Vagina (tissue), 2 donors: ENCODE measurements around the gene TWF2. TPM values are rescaled to one million over a fixed set of nuclear protein-coding genes. Genes with fewer than 3 reads are reported as not detected.

ENCODE experiments used
- DNase-seq, 2 donors: peaks; one replicate each; pipeline ENCODE4 v3.0.0-alpha.2; 2017; ENCODE audit errors: extremely low spot score in 2 of 2
- H3K27ac ChIP-seq: fragments of 200-600 bp; sonication (generic); one replicate; pipeline ENCODE4 v1.5.1; 2019
- H3K27me3 ChIP-seq: fragments of 200-600 bp; sonication (generic); one replicate; pipeline ENCODE4 v1.5.1; 2019
- H3K36me3 ChIP-seq, 2 donors: fragments of 200-600 bp; sonication (generic); one replicate each; pipeline ENCODE4 v1.5.1; 2017 to 2019
- H3K4me1 ChIP-seq: fragments of 200-600 bp; sonication (generic); one replicate; pipeline ENCODE4 v1.5.1; 2019
- H3K4me3 ChIP-seq, 2 donors: fragments of 200-600 bp; sonication (generic); 1 replicate in 1 of 2; 2 replicates in 1 of 2; pipeline ENCODE4 v1.5.1; 2016 to 2019
- H3K9me3 ChIP-seq: fragments of 200-600 bp; sonication (generic); one replicate; pipeline ENCODE4 v1.5.1; 2019
- POLR2A ChIP-seq, 2 donors: fragments of 450-650 bp; IDR thresholded peaks; one replicate each; pipeline ENCODE4 v1.6.1; 2017; ENCODE audit warnings: antibody characterized with exemption in 2 of 2, mild to moderate bottlenecking in 2 of 2, moderate library complexity in 2 of 2
- POLR2AphosphoS5 ChIP-seq, 2 donors: sonication (generic); formaldehyde crosslinking; IDR thresholded peaks; one replicate each; pipeline ENCODE4 v1.9.0; 2017; ENCODE audit warnings: antibody characterized with exemption in 2 of 2, mild to moderate bottlenecking in 2 of 2, low read depth in 1 of 2; ENCODE audit not compliant: insufficient read depth in 1 of 2
- intact Hi-C: fragments of 100-400 bp; cut with DNase I; formaldehyde crosslinking; loops from one replicate; pipeline ENCODE4 v1.15.1; 2023
- total RNA-seq: library from RNA; depleted of rRNA; stranded (reverse); fragments of >200 nt; gene quantifications from one replicate; pipeline ENCODE4 v1.2.3, GENCODE V29; 2016
- TF ChIP-seq, protein P1 (sequence below), 3 experiments: fragments of 450-650 bp in 2 of 3; fragments of 200-600 bp in 1 of 3; sonication (generic) in 1 of 3; IDR thresholded peaks; one replicate each; pipeline ENCODE4 v1.5.1; 2017 to 2019; ENCODE audit warnings: antibody characterized with exemption in 3 of 3, mild to moderate bottlenecking in 2 of 3, moderate library complexity in 2 of 3

The TWF2 gene
- total RNA-seq, 1 donor from 2014 or later = 93.8 TPM

DNA sequence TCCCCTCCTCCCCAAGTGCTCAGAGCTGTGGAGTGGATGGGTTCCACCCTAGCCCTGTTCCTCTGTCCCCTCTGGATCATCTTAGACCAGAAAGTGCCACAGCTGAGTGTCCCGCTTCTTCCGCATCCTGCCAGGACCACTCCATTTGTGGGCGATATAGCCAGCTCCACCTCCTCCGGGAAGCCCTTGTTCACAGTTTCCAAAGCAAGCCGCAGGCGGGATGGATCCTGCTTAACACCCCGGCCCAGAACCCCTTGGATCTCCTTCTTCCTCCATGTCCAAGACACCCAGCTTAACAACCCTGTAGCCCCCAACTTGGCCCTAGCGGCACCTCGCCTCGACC is 41.5 kb downstream of the TWF2 start:
- H3K27ac ChIP-seq = peak overlapping the region; percentile 80
- peak overlapping the region; percentile 91 to 95 for H3K4me3 ChIP-seq
- H3K36me3 ChIP-seq = peaks cover 0 to 14% of the 10 kb centered on the region in 2 donors
- intact Hi-C loops = no loop called here
- H3K27me3 ChIP-seq = no peaks in the 10 kb centered on the region
- peaks cover 54% of the 10 kb centered on the region for H3K4me1 ChIP-seq
- no peak for TF ChIP-seq POLR2A (IDR thresholded peaks at IDR 0.05)
- no peak for TF ChIP-seq POLR2AphosphoS5 (IDR thresholded peaks at IDR 0.05; ENCODE audit: insufficient read depth in 1 of 2, low read depth in 1 of 2)
- TF ChIP-seq, protein P1, sequence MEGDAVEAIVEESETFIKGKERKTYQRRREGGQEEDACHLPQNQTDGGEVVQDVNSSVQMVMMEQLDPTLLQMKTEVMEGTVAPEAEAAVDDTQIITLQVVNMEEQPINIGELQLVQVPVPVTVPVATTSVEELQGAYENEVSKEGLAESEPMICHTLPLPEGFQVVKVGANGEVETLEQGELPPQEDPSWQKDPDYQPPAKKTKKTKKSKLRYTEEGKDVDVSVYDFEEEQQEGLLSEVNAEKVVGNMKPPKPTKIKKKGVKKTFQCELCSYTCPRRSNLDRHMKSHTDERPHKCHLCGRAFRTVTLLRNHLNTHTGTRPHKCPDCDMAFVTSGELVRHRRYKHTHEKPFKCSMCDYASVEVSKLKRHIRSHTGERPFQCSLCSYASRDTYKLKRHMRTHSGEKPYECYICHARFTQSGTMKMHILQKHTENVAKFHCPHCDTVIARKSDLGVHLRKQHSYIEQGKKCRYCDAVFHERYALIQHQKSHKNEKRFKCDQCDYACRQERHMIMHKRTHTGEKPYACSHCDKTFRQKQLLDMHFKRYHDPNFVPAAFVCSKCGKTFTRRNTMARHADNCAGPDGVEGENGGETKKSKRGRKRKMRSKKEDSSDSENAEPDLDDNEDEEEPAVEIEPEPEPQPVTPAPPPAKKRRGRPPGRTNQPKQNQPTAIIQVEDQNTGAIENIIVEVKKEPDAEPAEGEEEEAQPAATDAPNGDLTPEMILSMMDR (IDR thresholded peaks at IDR 0.05) = no peak
- DNase-seq = no peak
- H3K9me3 ChIP-seq = no peaks in the 10 kb centered on the region

DNA sequence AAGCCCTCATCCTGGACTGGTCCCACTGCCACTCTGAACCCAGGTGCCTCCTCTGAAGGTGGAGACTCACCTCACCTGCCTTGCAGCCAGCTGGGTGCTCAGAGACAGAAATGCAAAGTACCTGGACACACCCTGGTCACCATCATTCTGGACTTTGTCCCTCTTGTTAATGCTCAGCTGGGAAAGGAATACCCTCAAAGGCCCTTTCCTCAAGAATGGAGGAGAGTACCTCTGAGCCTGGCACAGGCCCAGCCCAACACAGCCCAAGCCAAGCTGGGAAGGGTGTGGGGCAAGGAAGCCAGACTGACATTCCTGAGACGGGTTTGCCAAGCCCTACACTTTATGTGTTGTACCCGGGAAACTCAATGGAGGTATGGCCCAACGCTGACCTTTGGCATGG is 42.0 kb downstream of the TWF2 start:
- no peak for DNase-seq
- Histone ChIP-seq H3K4me1 (peaks cover 54% of the 10 kb centered on the region), H3K27ac (peak overlapping the region; percentile 80), H3K4me3 (no peak overlapping the region), H3K27me3 (no peaks in the 10 kb centered on the region), H3K9me3 (no peaks in the 10 kb centered on the region), H3K36me3 (peaks cover 0 to 10% of the 10 kb centered on the region in 2 donors)
- intact Hi-C loops = no loop called here
- TF ChIP-seq, protein P1 (IDR thresholded peaks at IDR 0.05) = no peak
- no peak for TF ChIP-seq POLR2AphosphoS5 (IDR thresholded peaks at IDR 0.05; ENCODE audit: insufficient read depth in 1 of 2, low read depth in 1 of 2)
- TF ChIP-seq POLR2A (IDR thresholded peaks at IDR 0.05) = no peak

DNA sequence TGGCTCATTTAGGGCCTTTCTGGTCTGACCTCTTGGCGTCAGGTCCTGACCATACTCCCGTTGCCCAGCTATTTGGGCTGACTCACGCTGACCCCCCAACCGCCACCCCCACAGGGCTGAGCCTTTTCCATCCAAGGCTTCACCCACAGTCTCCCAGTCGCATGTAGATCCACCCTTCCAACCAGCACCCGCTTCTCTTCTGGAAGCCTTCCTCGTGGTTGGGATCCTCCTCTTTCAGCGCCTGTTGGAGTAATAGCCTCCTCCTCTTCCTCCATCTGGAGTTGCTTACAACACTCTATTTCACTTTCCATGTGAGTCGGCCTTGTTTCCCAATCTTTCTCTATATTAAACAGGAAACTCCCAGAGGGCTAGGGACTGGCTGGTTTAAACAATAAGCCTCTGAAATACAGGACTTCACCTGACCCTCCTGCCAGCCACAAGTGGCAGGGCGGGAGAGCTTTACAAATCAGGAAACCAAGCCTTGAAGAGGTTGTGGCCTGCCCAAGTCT is 43.1 kb downstream of the TWF2 start:
- intact Hi-C loops = no loop called here

DNA sequence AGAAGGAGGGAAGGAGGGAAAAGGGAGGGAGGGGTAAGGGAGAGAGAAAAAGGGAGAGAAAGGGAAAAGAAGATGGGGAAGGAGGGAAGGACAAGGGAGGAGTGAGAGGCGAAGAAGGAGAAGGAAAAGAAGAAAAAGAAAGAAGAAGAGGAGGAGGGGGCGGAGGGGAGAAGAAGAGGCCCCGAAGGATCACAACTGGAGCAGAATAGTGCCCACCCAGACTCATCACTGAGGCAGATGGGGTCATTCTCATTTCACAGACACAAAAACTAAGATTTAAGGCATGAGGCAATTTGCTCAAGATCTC is 43.7 kb downstream of the TWF2 start:
- intact Hi-C loops = no loop called here
- no peak for TF ChIP-seq POLR2A (IDR thresholded peaks at IDR 0.05)
- TF ChIP-seq POLR2AphosphoS5 (IDR thresholded peaks at IDR 0.05; ENCODE audit: insufficient read depth in 1 of 2, low read depth in 1 of 2) = no peak
- TF ChIP-seq, protein P1 (IDR thresholded peaks at IDR 0.05) = no peak
- H3K9me3 ChIP-seq = no peaks in the 10 kb centered on the region
- DNase-seq = no peak
- no peaks in the 10 kb centered on the region for H3K36me3 ChIP-seq
- H3K4me3 ChIP-seq = no peak overlapping the region
- H3K27me3 ChIP-seq = no peaks in the 10 kb centered on the region
- H3K4me1 ChIP-seq = peaks cover 62% of the 10 kb centered on the region
- peak overlapping the region; percentile 80 for H3K27ac ChIP-seq

More for the DNA sequence above, 43.1 kb downstream of the TWF2 start:
- Histone ChIP-seq H3K4me3 (no peak overlapping the region), H3K27me3 (no peaks in the 10 kb centered on the region), H3K9me3 (no peaks in the 10 kb centered on the region), H3K27ac (peak overlapping the region; percentile 80), H3K4me1 (peaks cover 60% of the 10 kb centered on the region), H3K36me3 (no peaks in the 10 kb centered on the region)
- no peak for DNase-seq
- TF ChIP-seq, protein P1 (IDR thresholded peaks at IDR 0.05) = no peak
- TF ChIP-seq POLR2A (IDR thresholded peaks at IDR 0.05) = no peak
- no peak for TF ChIP-seq POLR2AphosphoS5 (IDR thresholded peaks at IDR 0.05; ENCODE audit: insufficient read depth in 1 of 2, low read depth in 1 of 2)

DNA sequence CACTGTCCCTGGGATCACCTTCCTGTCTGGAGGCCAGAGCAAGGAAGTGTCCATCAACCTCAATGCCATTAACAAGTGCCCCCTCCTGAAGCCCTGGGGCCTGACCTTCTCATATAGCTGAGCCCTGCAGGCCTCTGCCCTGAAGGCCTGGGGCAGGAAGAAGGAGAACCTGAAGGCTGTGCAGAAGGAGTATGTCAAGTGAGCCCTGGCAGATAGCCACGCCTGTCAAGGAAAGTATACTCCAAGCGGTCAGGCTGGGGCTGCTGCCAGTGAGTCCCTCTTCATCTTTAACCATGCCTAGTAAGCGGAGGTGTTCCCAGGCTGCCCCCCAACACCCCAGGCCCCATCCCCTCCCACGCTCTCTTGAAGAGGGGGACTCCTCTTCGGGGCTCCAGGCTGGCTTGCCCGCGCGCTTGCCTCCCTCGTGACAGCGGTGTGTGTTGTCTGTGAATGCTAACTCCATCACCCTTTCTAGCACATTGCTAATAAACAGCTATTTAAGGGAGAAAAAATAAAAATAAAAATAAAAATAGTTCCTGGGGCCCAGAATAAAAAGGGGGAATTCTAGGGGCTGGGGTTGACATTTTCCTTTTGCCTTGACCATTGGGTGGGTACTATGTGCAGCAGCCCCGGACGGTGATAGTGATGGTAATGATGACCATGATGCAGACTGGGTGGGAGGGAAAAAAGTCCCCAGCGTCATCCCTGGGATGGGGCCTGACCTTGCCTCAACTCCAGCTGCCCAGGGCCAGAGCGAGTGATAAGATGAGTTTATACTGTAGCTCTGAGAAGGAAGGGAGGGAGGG is 44.3 kb downstream of the TWF2 start:
- peaks cover 62% of the 10 kb centered on the region for H3K4me1 ChIP-seq
- intact Hi-C loops = no loop called here
- no peak for DNase-seq
- H3K27ac ChIP-seq = peak overlapping the region; percentile 32
- no peaks in the 10 kb centered on the region for H3K36me3 ChIP-seq
- H3K4me3 ChIP-seq = no peak overlapping the region
- no peaks in the 10 kb centered on the region for H3K27me3 ChIP-seq
- no peaks in the 10 kb centered on the region for H3K9me3 ChIP-seq
- TF ChIP-seq POLR2AphosphoS5 (IDR thresholded peaks at IDR 0.05; ENCODE audit: insufficient read depth in 1 of 2, low read depth in 1 of 2) (no peak), POLR2A (IDR thresholded peaks at IDR 0.05) (no peak)
- TF ChIP-seq, protein P1 (IDR thresholded peaks at IDR 0.05) = no peak
